Neural progenitor cell (in vitro differentiated cells): ENCODE data around the gene ZMYND10.

Experiments
- EZH2 ChIP-seq: fragments of 200-600 bp; sonication (generic); IDR thresholded peaks from 2 replicates; pipeline ENCODE4 v1.6.1; 2017; ENCODE audit warnings: antibody characterized with exemption, mild to moderate bottlenecking, moderate library complexity
- EZH2phosphoT487 ChIP-seq: fragments of 200-600 bp; sonication (generic); IDR thresholded peaks from 2 replicates; pipeline ENCODE4 v1.6.1; 2017; ENCODE audit warnings: antibody characterized with exemption
- TF ChIP-seq, protein P1 (sequence below): fragments of 200-600 bp; sonication (generic); IDR thresholded peaks from 2 replicates; pipeline ENCODE4 v1.5.1; 2017; ENCODE audit warnings: antibody characterized with exemption, mild to moderate bottlenecking

DNA sequence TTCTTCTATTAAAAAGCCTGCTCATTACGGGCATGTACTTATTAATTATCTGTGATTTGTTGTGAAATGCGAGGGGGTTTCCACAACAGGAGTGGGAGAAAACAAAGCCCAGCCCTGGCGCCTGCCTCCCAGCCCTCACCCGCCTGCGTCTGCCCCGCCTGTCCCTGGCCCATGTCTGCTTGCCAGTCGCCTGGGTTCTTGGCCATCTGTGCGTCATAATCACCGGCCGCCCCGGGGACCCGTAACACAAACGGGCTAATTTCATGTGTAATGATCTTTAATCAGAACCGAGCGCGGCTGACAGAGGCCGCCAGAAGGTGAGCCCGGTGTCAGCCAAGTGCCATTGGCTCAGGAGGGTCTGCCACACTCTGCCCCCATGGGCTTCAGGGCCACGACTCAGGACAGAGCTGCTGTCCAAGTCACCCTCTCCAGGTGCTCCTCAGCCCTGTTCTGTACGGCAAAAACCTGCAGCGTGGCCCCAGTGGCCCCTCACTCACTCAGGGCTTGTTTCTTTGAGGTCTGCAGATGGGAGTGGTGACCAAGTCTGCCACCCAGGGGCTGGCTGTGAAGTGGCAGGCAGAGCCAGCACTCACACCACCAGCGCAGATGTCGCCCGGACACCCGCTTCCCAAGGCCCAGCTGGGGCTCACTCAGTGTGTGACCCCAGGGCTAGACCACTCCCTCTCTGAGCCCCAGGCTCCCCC, 42.6 kb upstream of the ZMYND10 start:
- TF ChIP-seq, protein P1, sequence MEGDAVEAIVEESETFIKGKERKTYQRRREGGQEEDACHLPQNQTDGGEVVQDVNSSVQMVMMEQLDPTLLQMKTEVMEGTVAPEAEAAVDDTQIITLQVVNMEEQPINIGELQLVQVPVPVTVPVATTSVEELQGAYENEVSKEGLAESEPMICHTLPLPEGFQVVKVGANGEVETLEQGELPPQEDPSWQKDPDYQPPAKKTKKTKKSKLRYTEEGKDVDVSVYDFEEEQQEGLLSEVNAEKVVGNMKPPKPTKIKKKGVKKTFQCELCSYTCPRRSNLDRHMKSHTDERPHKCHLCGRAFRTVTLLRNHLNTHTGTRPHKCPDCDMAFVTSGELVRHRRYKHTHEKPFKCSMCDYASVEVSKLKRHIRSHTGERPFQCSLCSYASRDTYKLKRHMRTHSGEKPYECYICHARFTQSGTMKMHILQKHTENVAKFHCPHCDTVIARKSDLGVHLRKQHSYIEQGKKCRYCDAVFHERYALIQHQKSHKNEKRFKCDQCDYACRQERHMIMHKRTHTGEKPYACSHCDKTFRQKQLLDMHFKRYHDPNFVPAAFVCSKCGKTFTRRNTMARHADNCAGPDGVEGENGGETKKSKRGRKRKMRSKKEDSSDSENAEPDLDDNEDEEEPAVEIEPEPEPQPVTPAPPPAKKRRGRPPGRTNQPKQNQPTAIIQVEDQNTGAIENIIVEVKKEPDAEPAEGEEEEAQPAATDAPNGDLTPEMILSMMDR: peak; percentile 62
- TF ChIP-seq EZH2 (no peak), EZH2phosphoT487 (no peak)
